ENCODE results near the gene ZCCHC9.
A peak's percentile ranks its signal among the peaks of the same experiment; 100 is the strongest.
"Not testable (repeated sequence)": the region's sequence is repeated elsewhere in the genome, so short reads cannot be mapped to it uniquely, and the experiment has no call there.

ZCCHC9 gene

GRCh38 chr5:81301271-81302015, at the start of gene ZCCHC9:
TSS of gene ZCCHC9 (plus strand) at chr5:81301587. CDS start at chr5:81304758, 3,171 bp downstream.
- DNase-seq: peak; percentile 95

- no peak for DNase-seq
Observed at GRCh38 chr5:81251922-81252321, 49.5 kb upstream of the ZCCHC9 start.

GRCh38 chr5:81252904-81253303, 48.5 kb upstream of the ZCCHC9 start:
- DNase-seq: no peak

- DNase-seq: no peak
Observed at GRCh38 chr5:81253875-81254274, 47.5 kb upstream of the ZCCHC9 start.

GRCh38 chr5:81254886-81255559, 46.4 kb upstream of the ZCCHC9 start:
- no peak for DNase-seq

GRCh38 chr5:81256766-81257165, 44.6 kb upstream of the ZCCHC9 start:
- no peak for DNase-seq

- not testable (repeated sequence) for DNase-seq
Observed at GRCh38 chr5:81262796-81263195, 38.6 kb upstream of the ZCCHC9 start.

GRCh38 chr5:81265101-81265500, 36.3 kb upstream of the ZCCHC9 start:
- DNase-seq: no peak

- no peak for DNase-seq
Observed at GRCh38 chr5:81268521-81269196, 32.7 kb upstream of the ZCCHC9 start.

- no peak for DNase-seq
Observed at GRCh38 chr5:81269751-81270393, 31.5 kb upstream of the ZCCHC9 start.

GRCh38 chr5:81270394-81271027, 30.9 kb upstream of the ZCCHC9 start:
- not testable (repeated sequence) for DNase-seq

- DNase-seq: no peak
Observed at GRCh38 chr5:81283976-81284375, 17.4 kb upstream of the ZCCHC9 start.

GRCh38 chr5:81286059-81286617, 15.2 kb upstream of the ZCCHC9 start:
- no peak for DNase-seq

GRCh38 chr5:81288021-81288433, 13.4 kb upstream of the ZCCHC9 start:
- no peak for DNase-seq

GRCh38 chr5:81290146-81290545, 11.2 kb upstream of the ZCCHC9 start:
- no peak for DNase-seq

GRCh38 chr5:81292130-81292529, 9.3 kb upstream of the ZCCHC9 start:
- no peak for DNase-seq

GRCh38 chr5:81294021-81294420, 7.4 kb upstream of the ZCCHC9 start:
- DNase-seq: not testable (repeated sequence)

GRCh38 chr5:81297531-81297930, 3.9 kb upstream of the ZCCHC9 start:
- no peak for DNase-seq

GRCh38 chr5:81300921-81301270, 491 bp upstream of the ZCCHC9 start:
- DNase-seq: no peak

GRCh38 chr5:81302596-81302995, 1.2 kb downstream of the ZCCHC9 start:
- DNase-seq: no peak

GRCh38 chr5:81303563-81303962, 2.2 kb downstream of the ZCCHC9 start:
- DNase-seq: no peak

GRCh38 chr5:81305785-81306184, 4.4 kb downstream of the ZCCHC9 start:
- DNase-seq: no peak

- DNase-seq: no peak
Observed at GRCh38 chr5:81308836-81309235, 7.4 kb downstream of the ZCCHC9 start.
